ENCODE measurements around the gene TXNDC16.

Gene TXNDC16

GRCh38 chr14:52455291-52456088, 96.8 kb downstream of the TXNDC16 start:
- DNase-seq: peak; percentile 85

DNA sequence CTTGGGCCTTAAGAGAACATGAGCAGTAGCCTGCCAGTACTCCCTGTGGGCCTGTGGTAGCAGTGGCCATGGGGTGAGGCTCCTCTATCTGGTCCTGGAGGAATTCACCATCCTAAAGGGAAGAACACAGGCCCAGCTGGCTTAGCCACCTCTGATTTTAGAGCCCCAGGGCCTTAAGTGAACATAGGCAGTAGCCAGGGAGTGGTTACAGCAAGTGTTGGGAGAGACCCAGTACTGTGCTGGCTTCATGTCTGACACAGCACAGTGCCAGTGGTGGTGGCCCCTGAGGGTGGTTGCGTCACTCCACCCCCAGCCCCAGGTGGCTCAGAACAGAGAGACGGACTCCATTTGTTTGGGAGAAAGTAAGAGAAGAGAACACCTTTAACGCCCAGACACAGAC, 105.1 kb downstream of the TXNDC16 start:
- no peak for DNase-seq

GRCh38 chr14:52446355-52446754, 106.0 kb downstream of the TXNDC16 start:
- DNase-seq: no peak

GRCh38 chr14:52443506-52443905, 108.8 kb downstream of the TXNDC16 start:
- DNase-seq: no peak

- DNase-seq: no peak
These were observed 109.7 kb downstream of the TXNDC16 start for GRCh38 chr14:52442602-52443001.

DNA sequence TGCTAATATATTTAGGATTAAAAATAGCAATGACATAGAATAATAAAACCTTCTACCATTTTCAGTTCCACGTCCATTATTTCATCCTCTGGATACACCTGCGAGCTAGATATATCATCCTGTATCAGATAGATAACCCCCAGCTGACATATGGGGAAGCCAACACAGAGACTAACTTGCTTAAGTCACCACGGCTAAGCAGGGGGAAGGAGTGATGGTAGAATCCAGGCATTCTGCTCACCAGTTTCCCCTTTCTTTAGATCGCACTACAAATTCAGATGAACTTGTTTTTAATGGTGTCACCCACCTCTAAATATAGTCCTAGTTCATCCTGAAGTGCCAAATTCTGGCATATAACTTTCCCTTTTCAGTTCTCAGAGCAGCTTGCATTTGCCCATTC, 110.1 kb downstream of the TXNDC16 start:
- no peak for DNase-seq

DNA sequence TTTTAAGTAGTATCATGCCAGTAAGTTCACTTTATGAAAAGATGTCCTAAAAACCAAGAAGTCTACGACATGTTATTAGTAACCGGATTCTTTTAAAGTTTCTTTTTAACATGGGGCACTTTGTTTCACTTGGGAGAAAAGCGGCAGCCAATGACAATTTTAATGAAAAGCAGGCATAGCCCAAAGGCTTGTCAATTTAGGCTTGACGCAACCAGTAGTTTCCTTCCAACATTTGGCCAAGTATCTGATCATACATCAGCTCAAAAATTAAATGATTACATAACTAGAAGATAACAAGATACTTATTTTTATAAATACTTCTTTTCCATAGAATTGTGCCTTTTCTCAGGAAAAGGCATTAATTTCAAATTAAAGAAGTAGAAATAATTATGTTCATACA, 112.8 kb downstream of the TXNDC16 start:
- no peak for DNase-seq

DNA sequence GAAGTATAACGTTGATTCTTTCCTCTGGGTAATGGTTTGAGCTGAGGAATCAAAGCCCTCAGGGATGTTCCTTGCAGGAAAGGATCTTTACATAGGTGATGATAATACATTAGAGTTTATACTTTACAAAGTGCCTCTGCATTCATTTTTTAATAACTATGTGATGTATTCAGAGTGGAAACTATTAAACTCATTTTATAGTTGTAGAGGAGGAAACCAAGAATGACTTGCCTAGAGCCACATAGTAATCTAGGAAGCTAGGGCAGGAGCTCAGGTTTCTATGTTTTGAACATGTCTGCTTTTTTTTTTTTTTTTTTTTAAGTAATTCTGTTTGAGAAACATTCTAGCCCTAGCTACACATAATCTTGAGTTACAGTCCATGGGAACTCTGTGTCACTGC, 117.3 kb downstream of the TXNDC16 start:
- DNase-seq: no peak

DNA sequence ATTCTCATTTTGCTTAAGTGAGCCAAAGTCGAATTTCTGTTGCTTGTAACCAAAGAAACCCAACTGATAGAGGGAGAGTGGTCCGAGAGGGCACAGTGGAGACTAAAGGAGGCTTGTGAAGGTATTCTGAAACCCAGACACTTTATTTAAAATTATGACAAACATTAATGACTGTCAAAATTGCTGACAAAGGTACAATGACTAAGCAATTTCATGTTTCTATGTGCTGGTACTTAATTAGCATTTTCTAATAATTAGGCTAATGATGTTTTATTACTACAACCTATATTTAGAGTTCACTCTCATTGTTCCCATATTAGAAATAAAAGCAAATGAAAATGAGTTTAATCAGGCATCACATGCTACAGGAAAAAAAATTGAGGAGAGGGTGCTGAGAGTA, 121.8 kb downstream of the TXNDC16 start:
- DNase-seq: no peak

GRCh38 chr14:52429451-52429850, 122.9 kb downstream of the TXNDC16 start:
- DNase-seq: no peak

DNA sequence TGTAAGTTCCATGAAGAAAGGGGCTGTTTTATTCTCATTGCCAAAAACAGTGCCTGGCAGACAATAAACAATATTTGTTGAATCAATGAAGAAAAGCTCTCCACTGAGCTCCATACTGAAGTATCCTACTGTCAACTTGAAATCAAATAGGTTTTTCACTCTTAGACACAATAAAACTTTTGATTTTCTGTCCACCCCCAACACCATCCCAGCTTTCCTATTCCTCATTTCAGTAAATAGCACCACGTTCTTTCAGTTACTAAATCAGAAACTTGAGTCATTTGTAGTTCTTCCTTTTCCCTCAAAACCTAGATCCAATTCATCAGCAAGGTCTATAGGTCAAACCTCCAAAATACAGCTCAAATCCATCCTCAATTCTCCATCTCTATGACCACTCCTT, 124.8 kb downstream of the TXNDC16 start:
- DNase-seq: no peak

- peak; percentile 6 for DNase-seq
These were observed 129.5 kb downstream of the TXNDC16 start for GRCh38 chr14:52422650-52423356.

GRCh38 chr14:52417139-52417538, 135.2 kb downstream of the TXNDC16 start:
- DNase-seq: peak; percentile 19

DNA sequence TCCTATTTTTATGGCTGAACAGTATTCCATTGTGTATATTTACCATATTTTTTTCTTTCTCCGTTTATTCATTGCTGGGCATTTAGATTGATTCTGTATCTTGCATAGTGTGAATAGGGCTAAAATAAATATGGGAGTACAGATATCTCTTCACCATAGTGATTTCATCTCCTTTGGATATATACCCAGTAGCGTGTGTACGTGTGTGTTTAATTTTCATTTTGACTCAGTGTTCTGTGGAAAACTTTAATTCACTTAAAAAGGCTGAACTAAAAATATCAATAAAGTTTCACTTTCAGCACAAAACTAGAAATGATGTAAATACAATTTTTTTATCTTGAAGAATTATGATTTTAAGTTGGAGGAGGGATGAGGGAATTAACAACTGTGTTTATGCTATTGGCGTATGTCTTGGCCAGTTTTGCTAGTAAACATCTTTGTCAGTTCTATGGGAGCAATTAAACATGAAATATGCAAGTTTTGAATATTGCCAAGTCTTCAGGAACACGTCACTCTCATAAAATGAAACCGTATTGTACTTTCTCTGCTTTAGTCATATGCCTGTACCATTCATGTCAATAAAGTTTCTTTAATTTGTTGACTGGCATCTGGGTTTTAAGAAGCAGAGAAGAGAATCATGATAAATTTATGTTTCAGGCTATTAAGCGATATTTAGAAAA, 138.4 kb downstream of the TXNDC16 start:
- DNase-seq: peak; percentile 70

- no peak for DNase-seq
These were observed 139.9 kb downstream of the TXNDC16 start for GRCh38 chr14:52412426-52412825.

- no peak for DNase-seq
These were observed 147.0 kb downstream of the TXNDC16 start for GRCh38 chr14:52405314-52405713.

- DNase-seq: peak; percentile 62
These were observed 149.3 kb downstream of the TXNDC16 start for GRCh38 chr14:52402812-52403526.

DNA sequence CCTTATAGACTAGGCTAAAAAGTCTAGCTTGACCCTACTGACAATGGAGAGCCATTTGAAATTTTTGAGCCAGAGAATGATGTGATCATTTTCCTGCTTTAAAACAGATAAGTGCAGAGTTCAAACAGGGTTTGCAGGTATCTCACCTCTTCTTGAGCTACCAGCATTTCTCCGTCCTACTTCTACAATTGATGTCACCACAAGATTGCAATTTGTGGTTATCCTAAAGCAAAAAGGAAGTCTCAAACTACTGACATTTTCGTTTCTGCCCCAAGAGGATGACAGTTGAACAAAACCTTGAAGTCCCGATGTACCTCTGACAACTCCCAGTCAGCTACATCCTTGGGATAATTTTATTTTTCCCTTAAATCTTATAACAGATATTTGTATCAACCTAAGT, 151.5 kb downstream of the TXNDC16 start:
- DNase-seq: no peak

- DNase-seq: peak; percentile 29
These were observed 152.2 kb downstream of the TXNDC16 start for GRCh38 chr14:52399921-52400595.

DNA sequence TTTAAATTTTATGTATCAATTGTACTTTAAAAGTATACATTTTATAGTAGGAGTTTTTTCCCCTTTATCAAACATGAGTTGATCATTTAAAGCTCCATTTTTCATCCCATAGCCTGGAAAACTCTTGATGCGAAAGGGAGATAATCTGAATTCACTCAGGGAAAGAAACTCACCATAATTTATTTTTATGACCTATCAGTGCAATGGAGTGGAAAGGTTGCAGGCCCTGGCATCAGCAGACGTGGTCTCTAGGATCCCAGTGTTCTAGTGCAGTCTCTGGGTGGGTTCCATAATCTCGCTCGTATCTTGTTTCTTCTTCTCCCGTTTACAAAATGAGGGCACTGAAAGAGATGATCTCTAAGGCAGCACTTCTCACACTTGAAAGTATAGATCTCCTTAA, 153.2 kb downstream of the TXNDC16 start:
- DNase-seq: no peak

DNA sequence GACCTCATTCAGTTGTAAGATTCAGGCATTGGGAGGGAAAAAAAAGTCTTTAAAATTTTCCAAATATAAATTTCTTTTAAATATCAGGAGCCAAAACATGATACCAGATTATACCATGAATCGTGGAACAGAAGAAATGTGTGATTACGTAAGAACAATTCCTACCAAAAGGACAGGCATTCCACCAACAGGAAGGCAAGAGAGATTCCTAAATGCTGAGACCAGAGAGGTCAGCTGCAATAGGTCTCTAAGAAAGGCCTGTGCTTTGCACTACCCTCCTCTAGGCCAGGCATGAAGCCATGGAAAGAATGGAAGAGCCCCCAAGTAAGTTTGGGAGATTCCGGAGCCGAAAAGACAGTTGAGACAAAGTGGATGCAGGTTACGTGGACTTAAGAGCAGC, 154.5 kb downstream of the TXNDC16 start:
- DNase-seq: peak; percentile 67

GRCh38 chr14:52395728-52396127, 156.6 kb downstream of the TXNDC16 start:
- no peak for DNase-seq

Data from HCEC 1CT (cell line).